Epithelial cell of proximal tubule (primary cell): ENCODE data around the gene ICAM4. TPM values are rescaled to one million over a fixed set of nuclear protein-coding genes. Genes with fewer than 3 reads are reported as not detected.

Experiments used
- DNase-seq: peaks from one replicate; pipeline ENCODE4 v3.0.0-alpha.2; 2011; ENCODE audit warnings: low read depth
- H3K4me3 ChIP-seq: 2 replicates; pipeline ENCODE4 v1.5.1; 2011; ENCODE audit warnings: low read depth, mild to moderate bottlenecking, low read length
- total RNA-seq: library from RNA; depleted of rRNA; stranded (reverse); fragments of >200 nt; gene quantifications from 2 replicates; pipeline ENCODE4 v1.2.3, GENCODE V29; 2015
- TF ChIP-seq, protein P1 (sequence below): conservative IDR thresholded peaks from 2 replicates; pipeline ENCODE4 v1.5.1; 2012; ENCODE audit warnings: low read depth, mild to moderate bottlenecking, low read length

The ICAM4 gene
- total RNA-seq, 1 donor from 2014 or later = not detected

DNA sequence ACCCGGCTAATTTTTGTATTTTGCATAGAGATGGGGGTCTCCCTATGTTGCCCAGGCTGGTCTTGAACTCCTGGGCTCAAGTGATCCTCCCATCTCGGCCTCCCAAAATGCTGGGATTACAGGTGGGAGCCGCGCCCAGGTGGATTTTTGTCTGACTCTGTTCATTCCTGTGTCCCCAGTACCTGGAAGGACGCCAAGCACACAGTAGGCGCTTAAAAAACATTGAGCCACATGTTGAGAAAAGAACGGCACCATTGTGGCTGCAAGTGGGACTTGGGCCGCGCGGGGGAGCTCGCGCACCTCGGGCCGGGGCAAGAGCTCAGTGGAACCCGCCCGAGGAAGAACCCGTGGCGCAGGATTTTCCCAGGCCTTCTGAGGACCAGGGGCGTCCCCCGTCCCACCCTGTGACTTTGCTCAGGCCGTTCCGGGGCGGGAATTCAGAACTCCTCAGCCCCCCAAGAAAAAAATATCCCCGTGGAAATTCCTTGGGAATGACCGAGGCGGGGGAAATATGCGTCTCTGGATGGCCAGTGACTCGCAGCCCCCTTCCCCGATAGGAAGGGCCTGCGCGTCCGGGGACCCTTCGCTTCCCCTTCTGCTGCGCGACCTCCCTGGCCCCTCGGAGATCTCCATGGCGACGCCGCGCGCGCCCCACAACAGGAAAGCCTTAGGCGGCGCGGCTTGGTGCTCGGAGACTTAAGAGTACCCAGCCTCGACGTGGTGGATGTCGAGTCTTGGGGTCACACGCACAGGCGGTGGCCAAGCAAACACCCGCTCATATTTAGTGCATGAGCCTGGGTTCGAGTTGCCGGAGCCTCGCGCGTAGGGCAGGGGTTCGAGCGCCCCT lies 17.2 kb upstream of the ICAM4 start:
- DNase-seq = no peak
- H3K4me3 ChIP-seq = peak overlapping the region; percentile 70
- TF ChIP-seq, protein P1, sequence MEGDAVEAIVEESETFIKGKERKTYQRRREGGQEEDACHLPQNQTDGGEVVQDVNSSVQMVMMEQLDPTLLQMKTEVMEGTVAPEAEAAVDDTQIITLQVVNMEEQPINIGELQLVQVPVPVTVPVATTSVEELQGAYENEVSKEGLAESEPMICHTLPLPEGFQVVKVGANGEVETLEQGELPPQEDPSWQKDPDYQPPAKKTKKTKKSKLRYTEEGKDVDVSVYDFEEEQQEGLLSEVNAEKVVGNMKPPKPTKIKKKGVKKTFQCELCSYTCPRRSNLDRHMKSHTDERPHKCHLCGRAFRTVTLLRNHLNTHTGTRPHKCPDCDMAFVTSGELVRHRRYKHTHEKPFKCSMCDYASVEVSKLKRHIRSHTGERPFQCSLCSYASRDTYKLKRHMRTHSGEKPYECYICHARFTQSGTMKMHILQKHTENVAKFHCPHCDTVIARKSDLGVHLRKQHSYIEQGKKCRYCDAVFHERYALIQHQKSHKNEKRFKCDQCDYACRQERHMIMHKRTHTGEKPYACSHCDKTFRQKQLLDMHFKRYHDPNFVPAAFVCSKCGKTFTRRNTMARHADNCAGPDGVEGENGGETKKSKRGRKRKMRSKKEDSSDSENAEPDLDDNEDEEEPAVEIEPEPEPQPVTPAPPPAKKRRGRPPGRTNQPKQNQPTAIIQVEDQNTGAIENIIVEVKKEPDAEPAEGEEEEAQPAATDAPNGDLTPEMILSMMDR = peak; percentile 88

DNA sequence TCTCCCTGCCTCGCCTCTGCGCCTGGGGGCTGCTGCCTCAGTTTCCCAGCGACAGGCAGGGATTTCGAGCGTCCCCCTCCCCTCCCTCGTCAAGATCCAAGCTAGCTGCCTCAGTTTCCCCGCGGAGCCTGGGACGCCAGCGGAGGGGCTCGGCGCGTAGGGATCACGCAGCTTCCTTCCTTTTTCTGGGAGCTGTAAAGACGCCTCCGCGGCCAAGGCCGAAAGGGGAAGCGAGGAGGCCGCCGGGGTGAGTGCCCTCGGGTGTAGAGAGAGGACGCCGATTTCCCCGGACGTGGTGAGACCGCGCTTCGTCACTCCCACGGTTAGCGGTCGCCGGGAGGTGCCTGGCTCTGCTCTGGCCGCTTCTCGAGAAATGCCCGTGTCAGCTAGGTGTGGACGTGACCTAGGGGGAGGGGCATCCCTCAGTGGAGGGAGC lies 16.6 kb upstream of the ICAM4 start:
- H3K4me3 ChIP-seq = peak overlapping the region; percentile 70

DNA sequence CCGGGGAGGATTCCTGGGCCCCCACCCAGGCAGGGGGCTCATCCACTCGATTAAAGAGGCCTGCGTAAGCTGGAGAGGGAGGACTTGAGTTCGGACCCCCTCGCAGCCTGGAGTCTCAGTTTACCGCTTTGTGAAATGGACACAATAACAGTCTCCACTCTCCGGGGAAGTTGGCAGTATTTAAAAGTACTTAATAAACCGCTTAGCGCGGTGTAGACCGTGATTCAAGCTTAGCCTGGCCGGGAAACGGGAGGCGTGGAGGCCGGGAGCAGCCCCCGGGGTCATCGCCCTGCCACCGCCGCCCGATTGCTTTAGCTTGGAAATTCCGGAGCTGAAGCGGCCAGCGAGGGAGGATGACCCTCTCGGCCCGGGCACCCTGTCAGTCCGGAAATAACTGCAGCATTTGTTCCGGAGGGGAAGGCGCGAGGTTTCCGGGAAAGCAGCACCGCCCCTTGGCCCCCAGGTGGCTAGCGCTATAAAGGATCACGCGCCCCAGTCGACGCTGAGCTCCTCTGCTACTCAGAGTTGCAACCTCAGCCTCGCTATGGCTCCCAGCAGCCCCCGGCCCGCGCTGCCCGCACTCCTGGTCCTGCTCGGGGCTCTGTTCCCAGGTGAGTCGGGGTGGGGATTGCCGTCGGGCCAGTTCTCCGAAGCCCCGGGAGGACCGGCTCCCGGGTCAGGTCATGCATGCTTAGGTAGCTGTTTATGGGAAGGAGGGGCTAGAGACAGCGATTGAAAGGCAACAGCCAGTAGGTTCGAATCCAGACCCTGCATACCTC lies 15.9 kb upstream of the ICAM4 start, which contains the start of gene ICAM1:
Gene ICAM1 (plus strand): TSS at position 505 of the 779 bp plus-strand sequence. CDS start 40 bp downstream, at position 545.
- DNase-seq = peak; percentile 53
- peak within 1 kb of the TSS; percentile 70 for H3K4me3 ChIP-seq
- TF ChIP-seq, protein P1 = no peak

More for the DNA sequence above, 16.6 kb upstream of the ICAM4 start:
- TF ChIP-seq, protein P1 = no peak
- DNase-seq = no peak

DNA sequence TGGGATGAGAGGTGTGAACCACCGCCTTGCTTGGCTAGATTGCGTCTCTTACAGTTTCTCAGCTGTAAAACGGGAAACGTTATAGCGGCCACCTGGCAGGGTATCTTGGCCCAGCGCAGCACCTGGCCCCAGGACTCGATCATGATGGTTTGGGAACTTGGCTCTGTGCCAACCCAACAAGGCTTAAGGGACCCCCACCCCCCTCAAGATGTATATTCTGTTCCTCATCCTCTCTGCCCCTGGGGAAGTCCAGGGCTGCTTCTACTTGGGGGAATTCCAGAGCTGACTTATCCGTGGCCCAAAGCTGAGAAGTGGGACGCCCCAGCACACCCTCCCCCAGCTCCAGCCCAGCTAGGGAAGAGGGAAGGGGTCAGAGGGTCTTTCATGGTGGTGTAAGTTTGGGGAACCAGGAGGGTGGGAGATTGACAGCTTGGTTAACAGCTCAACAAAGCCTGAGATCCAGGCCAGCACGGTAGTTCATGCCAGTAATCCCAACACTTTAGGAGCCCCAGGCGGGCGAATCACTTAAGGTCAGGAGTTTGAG lies 15.1 kb upstream of the ICAM4 start:
- peak overlapping the region; percentile 70 for H3K4me3 ChIP-seq
- DNase-seq = no peak

DNA sequence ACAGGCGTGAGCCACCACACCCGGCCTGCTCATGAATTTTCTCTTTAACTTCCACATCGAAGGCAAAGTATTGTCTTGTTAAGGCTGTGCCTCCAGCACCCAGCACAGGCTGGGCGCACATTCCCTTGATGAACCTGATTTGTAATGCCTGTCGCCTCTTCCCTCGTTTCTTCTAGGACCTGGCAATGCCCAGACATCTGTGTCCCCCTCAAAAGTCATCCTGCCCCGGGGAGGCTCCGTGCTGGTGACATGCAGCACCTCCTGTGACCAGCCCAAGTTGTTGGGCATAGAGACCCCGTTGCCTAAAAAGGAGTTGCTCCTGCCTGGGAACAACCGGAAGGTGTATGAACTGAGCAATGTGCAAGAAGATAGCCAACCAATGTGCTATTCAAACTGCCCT lies 12.2 kb upstream of the ICAM4 start:
- H3K4me3 ChIP-seq = no peak overlapping the region
- no peak for DNase-seq
- TF ChIP-seq, protein P1 = no peak

More for the DNA sequence above, 15.1 kb upstream of the ICAM4 start:
- TF ChIP-seq, protein P1 = no peak

DNA sequence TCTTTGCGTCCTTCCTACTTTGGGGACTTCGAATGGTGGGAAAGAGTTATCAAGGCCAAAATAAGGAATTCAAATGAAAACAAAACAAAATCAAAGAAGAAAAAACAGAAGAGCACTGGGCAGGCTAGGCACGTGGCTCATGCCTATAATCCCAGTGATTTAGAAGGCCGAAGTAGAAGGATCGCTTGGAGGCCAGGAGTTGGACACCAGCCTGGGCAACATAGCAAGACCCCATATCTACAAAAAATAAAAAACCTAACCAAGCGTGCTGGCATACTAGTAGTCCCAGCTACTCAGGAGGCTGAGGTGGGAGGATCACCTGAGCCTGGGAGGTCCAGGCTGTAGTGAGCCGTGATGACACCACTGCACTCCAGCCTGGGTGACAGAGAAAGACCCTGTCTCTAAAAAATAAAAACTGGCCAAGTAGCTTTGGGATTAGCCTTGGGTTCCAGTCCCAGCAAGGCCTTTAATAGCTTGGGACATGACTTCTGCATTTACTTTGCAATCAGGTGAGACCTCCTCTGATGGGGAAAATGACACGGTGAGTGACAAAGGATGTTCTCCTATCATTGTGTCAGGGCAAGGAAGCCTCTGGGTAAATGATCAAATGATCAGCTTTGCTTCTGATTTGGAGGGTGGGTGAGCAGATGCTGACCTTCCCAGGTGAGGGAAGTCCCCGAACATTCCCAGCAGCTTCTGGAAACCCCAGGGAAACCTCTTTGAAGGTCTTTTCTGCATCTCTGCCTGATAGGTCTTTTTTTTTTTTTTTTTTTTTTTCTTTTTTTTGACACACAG lies 8.8 kb upstream of the ICAM4 start:
- no peak overlapping the region for H3K4me3 ChIP-seq
- TF ChIP-seq, protein P1 = no peak
- no peak for DNase-seq
